Activated CD8-positive, alpha-beta memory T cell treated with anti-CD3 and anti-CD28 coated beads, Interleukin-2, amount 50 U/mL, for 24 hours (primary cell): ENCODE measurements around the gene XRCC4.
"Not testable (repeated sequence)": the region's sequence is repeated elsewhere in the genome, so short reads cannot be mapped to it uniquely, and the experiment has no call there.

ENCODE experiments used
- DNase-seq: peaks from one replicate; pipeline ENCODE4 v3.0.0-alpha.2; 2020; ENCODE audit errors: extremely low read depth

XRCC4 gene

GRCh38 chr5:83115816-83116215 is 38.5 kb downstream of the XRCC4 start:
- no peak for DNase-seq

GRCh38 chr5:83118471-83118870 is 41.1 kb downstream of the XRCC4 start:
- DNase-seq = no peak

- no peak for DNase-seq
Measured at GRCh38 chr5:83118976-83119375, 41.6 kb downstream of the XRCC4 start.

GRCh38 chr5:83124593-83124992 is 47.2 kb downstream of the XRCC4 start:
- no peak for DNase-seq

- DNase-seq = no peak
Measured at GRCh38 chr5:83125560-83125959, 48.2 kb downstream of the XRCC4 start.

- no peak for DNase-seq
Measured at GRCh38 chr5:83126501-83126900, 49.2 kb downstream of the XRCC4 start.

GRCh38 chr5:83133797-83134196 is 56.5 kb downstream of the XRCC4 start:
- DNase-seq = no peak

GRCh38 chr5:83142526-83142925 is 65.2 kb downstream of the XRCC4 start:
- no peak for DNase-seq

GRCh38 chr5:83145241-83145640 is 67.9 kb downstream of the XRCC4 start:
- no peak for DNase-seq

GRCh38 chr5:83145882-83146331 is 68.6 kb downstream of the XRCC4 start:
- no peak for DNase-seq

GRCh38 chr5:83146441-83146840 is 69.1 kb downstream of the XRCC4 start:
- DNase-seq = no peak

- no peak for DNase-seq
Measured at GRCh38 chr5:83147593-83147992, 70.2 kb downstream of the XRCC4 start.

GRCh38 chr5:83148370-83148769 is 71.0 kb downstream of the XRCC4 start:
- no peak for DNase-seq

- no peak for DNase-seq
Measured at GRCh38 chr5:83149671-83150070, 72.3 kb downstream of the XRCC4 start.

- DNase-seq = no peak
Measured at GRCh38 chr5:83151821-83152220, 74.5 kb downstream of the XRCC4 start.

- not testable (repeated sequence) for DNase-seq
Measured at GRCh38 chr5:83152996-83153395, 75.6 kb downstream of the XRCC4 start.

GRCh38 chr5:83156001-83156400 is 78.7 kb downstream of the XRCC4 start:
- DNase-seq = no peak

GRCh38 chr5:83157163-83157562 is 79.8 kb downstream of the XRCC4 start:
- no peak for DNase-seq

GRCh38 chr5:83162601-83163000 is 85.3 kb downstream of the XRCC4 start:
- no peak for DNase-seq

GRCh38 chr5:83167538-83167937 is 90.2 kb downstream of the XRCC4 start:
- no peak for DNase-seq

- DNase-seq = no peak
Measured at GRCh38 chr5:83169571-83170337, 92.4 kb downstream of the XRCC4 start.

GRCh38 chr5:83172011-83172410 is 94.7 kb downstream of the XRCC4 start:
- no peak for DNase-seq

- no peak for DNase-seq
Measured at GRCh38 chr5:83172655-83173054, 95.3 kb downstream of the XRCC4 start.

- DNase-seq = no peak
Measured at GRCh38 chr5:83173826-83174225, 96.5 kb downstream of the XRCC4 start.
